Upper lobe of left lung (tissue), 6 donors: ENCODE results near the gene N4BP2L1. TPM values are rescaled to one million over a fixed set of nuclear protein-coding genes. Genes with fewer than 3 reads are reported as not detected.

Experiments
- small RNA-seq, 4 donors: library from RNA; depleted of rRNA; stranded (forward); fragments of <200 nt; gene quantifications; one replicate each; pipeline ENCODE3, GENCODE V24; 2016
- total RNA-seq, 6 donors: library from RNA; depleted of rRNA in 4 of 6; stranded (reverse); fragments of >200 nt in 4 of 6; gene quantifications; one replicate each; pipeline versions ENCODE4 v1.1.0 to v1.2.1, GENCODE V29; 2016 to 2021
- donor health status: DM: no; HTN: no; CAD: no; lungs with moderate emphysema.
- donor health status: DM: no; HTN: yes; CAD: no; lungs with severe emphysema.

Gene N4BP2L1
- total RNA-seq, 6 donors from 2014 or later = 15.0 to 46.3 (median 25.2) TPM

Small RNA genes within 50 kb of the gene (small RNA-seq; reads per million reads assigned to genes)
- gene RF00190 = 0 to 0.43 (median 0) reads per million in 4 donors

Other genes with a start within 250 kb of the N4BP2L1 start
- not detected for gene ZAR1L, start 112.8 kb downstream of the N4BP2L1 start, total RNA-seq
- 1 to 10 TPM; 2.6 to 9.4 (median 3.8) TPM for gene BRCA2, start 112.6 kb downstream of the N4BP2L1 start, total RNA-seq
- 100 to 1,000 TPM in 5 of 6 donors, 10 to 100 TPM in 1; 93.7 to 583 (median 146) TPM for gene N4BP2L2, start 110.7 kb upstream of the N4BP2L1 start, total RNA-seq
- gene PDS5B, start 158.3 kb upstream of the N4BP2L1 start, total RNA-seq = 10 to 100 TPM; 26.0 to 84.3 (median 43.3) TPM